AG04449 (cell line): ENCODE measurements around the gene COL15A1.

ENCODE experiments used
- CTCF ChIA-PET: fragments of 350-600 bp; formaldehyde crosslinking; extraction: SDS; loops from one replicate; lab custom pipeline; 2021; ENCODE audit warnings: antibody characterized with exemption; lab: Yijun Ruan, JAX
- POLR2A ChIA-PET: fragments of 400-600, 350-600 bp; formaldehyde crosslinking; extraction: SDS; loops from one replicate; lab custom pipeline; 2020; ENCODE audit warnings: antibody characterized with exemption, inconsistent platforms; lab: Yijun Ruan, JAX
- DNase-seq: peaks from one replicate; pipeline ENCODE4 v3.0.0-alpha.2; 2010; ENCODE audit warnings: low read depth, low spot score
- H3K4me3 ChIP-seq: 2 replicates; pipeline ENCODE4 v1.5.1; 2011; ENCODE audit warnings: low read depth, mild to moderate bottlenecking, control low read depth, low read length
- TF ChIP-seq, protein P1 (sequence below): IDR thresholded peaks from one replicate; pipeline ENCODE4 v1.5.1; 2011; ENCODE audit warnings: mild to moderate bottlenecking, moderate library complexity, low read length, control low read depth, inconsistent platforms; ENCODE audit not compliant: insufficient read depth; ENCODE audit errors: missing control alignments

The COL15A1 gene

GRCh38 chr9:98921732-98922131 lies 22.0 kb upstream of the COL15A1 start:
- H3K4me3 ChIP-seq: no peak overlapping the region
- TF ChIP-seq, protein P1, sequence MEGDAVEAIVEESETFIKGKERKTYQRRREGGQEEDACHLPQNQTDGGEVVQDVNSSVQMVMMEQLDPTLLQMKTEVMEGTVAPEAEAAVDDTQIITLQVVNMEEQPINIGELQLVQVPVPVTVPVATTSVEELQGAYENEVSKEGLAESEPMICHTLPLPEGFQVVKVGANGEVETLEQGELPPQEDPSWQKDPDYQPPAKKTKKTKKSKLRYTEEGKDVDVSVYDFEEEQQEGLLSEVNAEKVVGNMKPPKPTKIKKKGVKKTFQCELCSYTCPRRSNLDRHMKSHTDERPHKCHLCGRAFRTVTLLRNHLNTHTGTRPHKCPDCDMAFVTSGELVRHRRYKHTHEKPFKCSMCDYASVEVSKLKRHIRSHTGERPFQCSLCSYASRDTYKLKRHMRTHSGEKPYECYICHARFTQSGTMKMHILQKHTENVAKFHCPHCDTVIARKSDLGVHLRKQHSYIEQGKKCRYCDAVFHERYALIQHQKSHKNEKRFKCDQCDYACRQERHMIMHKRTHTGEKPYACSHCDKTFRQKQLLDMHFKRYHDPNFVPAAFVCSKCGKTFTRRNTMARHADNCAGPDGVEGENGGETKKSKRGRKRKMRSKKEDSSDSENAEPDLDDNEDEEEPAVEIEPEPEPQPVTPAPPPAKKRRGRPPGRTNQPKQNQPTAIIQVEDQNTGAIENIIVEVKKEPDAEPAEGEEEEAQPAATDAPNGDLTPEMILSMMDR: no peak
- no peak for DNase-seq
- ChIA-PET POLR2A (no interaction called here), CTCF (interaction anchor here (0.9 to 2.9 kb wide), 2 partner anchors 9 to 54 kb away, joined by 6 to 17 read pairs; no protein-coding TSS in a partner anchor)

GRCh38 chr9:98922721-98923435 lies 20.8 kb upstream of the COL15A1 start:
- ChIA-PET POLR2A (interaction anchor here (1.0 kb wide), 1 partner anchor 61 kb away, joined by 3 read pairs; no protein-coding TSS in a partner anchor), CTCF (interaction anchor here (0.9 to 2.9 kb wide), 3 partner anchors 10 to 77 kb away, joined by 3 to 17 read pairs (median 6); no protein-coding TSS in a partner anchor)
- TF ChIP-seq, protein P1: no peak
- DNase-seq: no peak
- H3K4me3 ChIP-seq: no peak overlapping the region; the same call in 1 of the 2 replicates

- ChIA-PET POLR2A (interaction anchor here (1.0 kb wide), 1 partner anchor 62 kb away, joined by 3 read pairs; no protein-coding TSS in a partner anchor), CTCF (interaction anchor here (1.2 to 2.9 kb wide), 2 partner anchors 11 to 76 kb away, joined by 3 to 17 read pairs; no protein-coding TSS in a partner anchor)
Measured at GRCh38 chr9:98923451-98924123, 20.1 kb upstream of the COL15A1 start.

DNA sequence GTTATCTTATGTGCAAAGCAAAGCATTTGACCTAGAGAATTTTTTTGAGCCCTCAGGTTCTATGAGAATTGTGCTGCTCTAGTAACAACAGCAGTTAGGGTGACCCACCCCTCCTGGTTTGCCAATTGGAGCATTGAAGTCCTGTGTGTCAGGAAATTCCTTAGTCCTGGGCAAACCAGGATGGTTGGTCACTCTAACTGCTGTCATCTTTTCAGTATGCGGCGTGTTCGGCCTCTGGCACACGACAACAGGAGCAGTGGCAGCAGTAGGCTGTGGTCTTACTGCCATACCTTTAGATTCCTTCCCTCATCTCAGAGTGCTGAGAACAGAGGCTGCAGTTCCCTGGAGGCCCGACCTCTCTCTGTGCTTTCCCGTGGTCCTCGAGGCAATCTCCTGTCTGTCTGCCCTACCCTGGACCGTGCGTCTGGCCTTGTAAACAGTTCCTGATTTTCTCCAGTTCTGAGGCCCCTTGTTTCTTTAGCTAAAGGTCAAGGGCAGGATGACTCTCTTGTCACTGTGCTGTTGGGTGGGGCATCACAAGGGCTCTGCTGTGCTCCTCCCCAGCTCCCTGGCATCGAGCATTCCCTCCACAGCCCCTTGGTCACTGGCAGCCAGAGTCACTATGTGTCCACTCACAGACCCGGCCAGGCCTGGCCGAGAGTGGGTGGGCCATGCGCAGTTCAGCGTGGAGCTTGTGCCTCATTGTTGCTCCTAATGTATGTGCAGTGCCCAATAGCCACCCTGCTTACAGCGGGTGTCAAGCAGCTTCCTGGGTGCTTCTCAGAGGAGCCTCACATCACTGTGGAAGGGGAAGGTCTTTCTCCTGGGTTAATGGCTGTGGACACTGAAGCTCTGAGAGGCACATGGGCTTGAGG lies 18.5 kb upstream of the COL15A1 start:
- ChIA-PET POLR2A (no interaction called here), CTCF (interaction anchor here (1.2 kb wide), 1 partner anchor 73 kb away, joined by 3 read pairs; no protein-coding TSS in a partner anchor)
- no peak overlapping the region for H3K4me3 ChIP-seq
- TF ChIP-seq, protein P1: no peak
- no peak for DNase-seq

More at GRCh38 chr9:98923451-98924123, 20.1 kb upstream of the COL15A1 start:
- TF ChIP-seq, protein P1: no peak
- DNase-seq: no peak
- no peak overlapping the region for H3K4me3 ChIP-seq

DNA sequence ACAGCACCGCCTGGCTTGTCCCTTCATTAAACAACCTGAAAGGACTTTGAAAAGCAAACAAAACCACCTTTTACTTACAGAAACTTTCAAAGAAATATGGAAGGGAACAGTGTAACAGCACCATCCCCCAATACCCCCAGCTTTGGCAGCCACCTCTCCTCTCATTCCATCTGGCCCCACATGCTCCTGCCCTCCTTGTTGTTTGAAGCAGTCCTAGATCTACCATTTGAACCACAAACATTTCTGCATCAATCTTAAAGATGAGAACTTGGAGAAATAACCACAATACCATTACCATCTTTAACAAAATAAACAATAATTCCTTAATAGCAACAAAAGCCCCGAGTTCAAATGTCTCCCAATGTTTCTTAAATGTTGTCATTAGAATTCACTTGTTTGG lies 17.8 kb upstream of the COL15A1 start:
- POLR2A ChIA-PET: no interaction called here
- TF ChIP-seq, protein P1: no peak
- no peak overlapping the region for H3K4me3 ChIP-seq
- DNase-seq: no peak
- CTCF ChIA-PET: interaction anchor here (1.2 kb wide), 1 partner anchor 73 kb away, joined by 3 read pairs; no protein-coding TSS in a partner anchor
